T-helper 2 cell treated with Interferon-gamma antibody and Interleukin-4, amounts not matched to agents 100 ng/mL and 5 ng/mL, for 36 hours (primary cell): ENCODE results near the gene WDFY2. TPM values are rescaled to one million over a fixed set of nuclear protein-coding genes. Genes with fewer than 3 reads are reported as not detected.

Source experiments
- intact Hi-C: fragments of 100-400 bp; cut with micrococcal nuclease; formaldehyde crosslinking; loops from one replicate; pipeline ENCODE4 v1.15.1; 2023
- total RNA-seq: library from RNA; stranded (reverse); gene quantifications from 2 replicates; pipeline ENCODE4 v1.2.3, GENCODE V29; 2022

WDFY2 gene
- total RNA-seq, 1 donor from 2014 or later, result 11.3 TPM

- intact Hi-C loops, result no loop called here
These were observed 180.9 kb downstream of the WDFY2 start for GRCh38 chr13:51765142-51765515.

- intact Hi-C loops, result no loop called here
These were observed 182.8 kb downstream of the WDFY2 start for GRCh38 chr13:51767100-51767499.

GRCh38 chr13:51768378-51768921 lies 184.2 kb downstream of the WDFY2 start:
- intact Hi-C loops, result no loop called here

GRCh38 chr13:51768976-51769375 lies 184.7 kb downstream of the WDFY2 start:
- intact Hi-C loops, result no loop called here

- intact Hi-C loops, result no loop called here
These were observed 185.3 kb downstream of the WDFY2 start for GRCh38 chr13:51769455-51770127.

GRCh38 chr13:51770160-51770559 lies 185.9 kb downstream of the WDFY2 start:
- intact Hi-C loops, result no loop called here

GRCh38 chr13:51770681-51771417 lies 186.6 kb downstream of the WDFY2 start:
- intact Hi-C loops, result no loop called here

GRCh38 chr13:51771418-51772104 lies 187.3 kb downstream of the WDFY2 start:
- intact Hi-C loops, result no loop called here

GRCh38 chr13:51772105-51772455 lies 187.8 kb downstream of the WDFY2 start:
- intact Hi-C loops, result no loop called here

GRCh38 chr13:51772781-51773180 lies 188.5 kb downstream of the WDFY2 start:
- intact Hi-C loops, result no loop called here

GRCh38 chr13:51773515-51773914 lies 189.3 kb downstream of the WDFY2 start:
- intact Hi-C loops, result no loop called here

- intact Hi-C loops, result no loop called here
These were observed 191.9 kb downstream of the WDFY2 start for GRCh38 chr13:51776179-51776578.

- intact Hi-C loops, result no loop called here
These were observed 193.7 kb downstream of the WDFY2 start for GRCh38 chr13:51777921-51778320.

GRCh38 chr13:51778392-51778791 lies 194.1 kb downstream of the WDFY2 start:
- intact Hi-C loops, result no loop called here

GRCh38 chr13:51780099-51780498 lies 195.8 kb downstream of the WDFY2 start:
- intact Hi-C loops, result no loop called here

- intact Hi-C loops, result no loop called here
These were observed 197.2 kb downstream of the WDFY2 start for GRCh38 chr13:51781246-51782022.

- intact Hi-C loops, result no loop called here
These were observed 197.9 kb downstream of the WDFY2 start for GRCh38 chr13:51782026-51782710.

- intact Hi-C loops, result no loop called here
These were observed 199.3 kb downstream of the WDFY2 start for GRCh38 chr13:51783428-51784094.

GRCh38 chr13:51784097-51784496 lies 199.8 kb downstream of the WDFY2 start:
- intact Hi-C loops, result no loop called here

- intact Hi-C loops, result no loop called here
These were observed 201.6 kb downstream of the WDFY2 start for GRCh38 chr13:51785712-51786424.
